ENCODE results near the gene CALN1.
"Not testable (repeated sequence)": the region's sequence is repeated elsewhere in the genome, so short reads cannot be mapped to it uniquely, and the experiment has no call there.

The CALN1 gene

DNA sequence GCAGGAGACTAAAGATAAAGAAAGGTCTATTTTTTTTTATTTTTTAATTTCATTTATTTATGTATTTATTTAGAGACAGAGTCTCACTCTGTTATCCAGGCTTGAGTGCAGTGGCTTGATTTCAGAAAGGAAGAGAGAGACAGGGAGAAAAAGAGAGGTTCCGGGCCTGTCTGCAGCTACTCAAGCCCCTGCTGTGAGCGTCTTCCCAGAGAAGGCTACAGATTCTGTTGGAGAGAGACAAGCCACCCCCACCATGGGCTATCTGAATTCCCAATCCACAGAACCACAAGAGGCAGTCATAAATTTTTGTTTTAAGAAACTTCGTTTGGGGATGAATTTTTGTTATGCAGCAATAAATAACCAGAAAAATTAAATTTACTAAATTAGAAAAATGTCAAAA, 68.1 kb downstream of the CALN1 start:
- no peak overlapping the region for H3K4me3 ChIP-seq (ENCODE audit: low read depth, low read length)
- no peak overlapping the region for H3K27ac ChIP-seq (ENCODE audit: low read depth, low read length)
- H3K9me3 ChIP-seq (ENCODE audit: control insufficient read depth, insufficient read depth, low read length): no peaks in the 10 kb centered on the region
- H3K9ac ChIP-seq (ENCODE audit: low read depth, low read length): no peak overlapping the region
- H3K36me3 ChIP-seq (ENCODE audit: control insufficient read depth, insufficient read depth, low read length): no peaks in the 10 kb centered on the region
- H3K4me1 ChIP-seq (ENCODE audit: control insufficient read depth, insufficient read depth, low read length): peaks cover 22% of the 10 kb centered on the region
- H3K27me3 ChIP-seq (ENCODE audit: control insufficient read depth, insufficient read depth, low read length): peaks cover 4% of the 10 kb centered on the region; the same call in 1 of the 2 replicates

DNA sequence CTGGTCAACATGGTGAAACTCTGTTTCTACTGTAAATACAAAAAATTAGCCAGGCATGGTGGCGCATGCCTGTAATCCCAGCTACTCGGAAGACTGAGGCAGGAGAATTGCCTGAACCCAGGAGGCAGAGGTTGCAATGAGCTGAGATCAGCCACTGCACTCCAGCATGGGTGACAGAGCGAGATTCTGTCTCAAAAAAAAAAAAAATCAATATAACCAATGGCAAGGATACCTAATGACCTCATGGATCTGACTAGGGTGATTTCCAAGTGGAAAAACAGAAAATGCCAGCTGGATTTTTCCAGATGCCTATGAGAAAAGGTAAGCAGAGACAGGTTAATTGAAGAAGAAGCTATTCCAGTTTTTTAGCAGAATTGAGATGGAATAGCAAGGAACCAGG, 68.8 kb downstream of the CALN1 start:
- not testable (repeated sequence) for H3K27me3 ChIP-seq (ENCODE audit: control insufficient read depth, insufficient read depth, low read length); H3K4me3 ChIP-seq (ENCODE audit: low read depth, low read length); H3K9ac ChIP-seq (ENCODE audit: low read depth, low read length); H3K36me3 ChIP-seq (ENCODE audit: control insufficient read depth, insufficient read depth, low read length); H3K9me3 ChIP-seq (ENCODE audit: control insufficient read depth, insufficient read depth, low read length); H3K27ac ChIP-seq (ENCODE audit: low read depth, low read length)
- peaks cover 15% of the 10 kb centered on the region for H3K4me1 ChIP-seq (ENCODE audit: control insufficient read depth, insufficient read depth, low read length)

DNA sequence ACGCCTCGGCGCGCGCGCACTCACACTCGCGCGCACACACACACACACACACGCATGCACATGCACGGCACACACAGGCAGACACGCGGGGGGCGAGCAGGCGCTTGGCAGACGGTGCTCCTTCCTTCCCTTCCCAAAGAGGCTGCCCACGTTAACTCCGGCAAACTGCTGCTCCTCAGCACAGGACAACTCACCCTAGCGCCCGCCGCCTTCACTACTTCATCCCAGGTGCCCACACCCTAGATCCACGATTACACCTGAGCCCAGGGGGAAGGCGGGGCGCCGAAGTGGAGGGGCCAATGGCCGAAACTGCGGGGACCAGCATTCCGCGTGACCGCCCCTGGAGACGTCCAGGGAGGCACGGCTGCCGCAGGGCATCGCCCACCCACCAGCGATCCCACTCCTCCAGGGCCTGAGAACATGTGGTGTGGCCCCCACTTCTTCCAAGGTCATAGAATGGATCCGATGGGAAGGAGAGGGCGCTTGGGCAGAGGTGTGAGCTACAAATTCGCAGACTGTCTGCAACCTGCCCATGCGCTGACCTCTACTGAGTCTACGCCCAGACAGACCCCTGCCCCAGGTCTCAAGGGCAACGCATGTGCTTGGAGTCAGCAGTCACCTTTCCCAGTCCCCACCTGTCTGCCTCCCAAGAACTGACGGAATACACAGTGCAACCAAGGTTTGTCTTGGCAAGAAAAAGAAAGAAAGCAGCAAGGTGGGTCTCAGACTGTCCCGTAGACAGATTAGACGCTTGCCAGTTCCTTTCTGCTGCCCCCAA, 74.6 kb downstream of the CALN1 start:
- H3K27ac ChIP-seq (ENCODE audit: low read depth, low read length): no peak overlapping the region
- H3K36me3 ChIP-seq (ENCODE audit: control insufficient read depth, insufficient read depth, low read length): no peaks in the 10 kb centered on the region
- H3K4me3 ChIP-seq (ENCODE audit: low read depth, low read length): peak overlapping the region; percentile 75
- H3K4me1 ChIP-seq (ENCODE audit: control insufficient read depth, insufficient read depth, low read length): peaks cover 14% of the 10 kb centered on the region; the same call in 1 of the 2 replicates
- peak overlapping the region; percentile 30; the same call in 1 of the 2 replicates for H3K9ac ChIP-seq (ENCODE audit: low read depth, low read length)
- H3K27me3 ChIP-seq (ENCODE audit: control insufficient read depth, insufficient read depth, low read length): peaks cover 38% of the 10 kb centered on the region
- H3K9me3 ChIP-seq (ENCODE audit: control insufficient read depth, insufficient read depth, low read length): no peaks in the 10 kb centered on the region

GRCh38 chr7:72336632-72337389, 75.3 kb downstream of the CALN1 start:
- peaks cover 14% of the 10 kb centered on the region; the same call in 1 of the 2 replicates for H3K4me1 ChIP-seq (ENCODE audit: control insufficient read depth, insufficient read depth, low read length)
- no peaks in the 10 kb centered on the region for H3K36me3 ChIP-seq (ENCODE audit: control insufficient read depth, insufficient read depth, low read length)
- H3K27me3 ChIP-seq (ENCODE audit: control insufficient read depth, insufficient read depth, low read length): peaks cover 38% of the 10 kb centered on the region
- peak overlapping the region; percentile 75 for H3K4me3 ChIP-seq (ENCODE audit: low read depth, low read length)
- no peak overlapping the region for H3K27ac ChIP-seq (ENCODE audit: low read depth, low read length)
- H3K9ac ChIP-seq (ENCODE audit: low read depth, low read length): peak overlapping the region; percentile 30; the same call in 1 of the 2 replicates
- H3K9me3 ChIP-seq (ENCODE audit: control insufficient read depth, insufficient read depth, low read length): no peaks in the 10 kb centered on the region

GRCh38 chr7:72336382-72336631, 75.8 kb downstream of the CALN1 start:
- peaks cover 38% of the 10 kb centered on the region for H3K27me3 ChIP-seq (ENCODE audit: control insufficient read depth, insufficient read depth, low read length)
- no peaks in the 10 kb centered on the region for H3K9me3 ChIP-seq (ENCODE audit: control insufficient read depth, insufficient read depth, low read length)
- no peaks in the 10 kb centered on the region for H3K36me3 ChIP-seq (ENCODE audit: control insufficient read depth, insufficient read depth, low read length)
- peaks cover 14% of the 10 kb centered on the region; the same call in 1 of the 2 replicates for H3K4me1 ChIP-seq (ENCODE audit: control insufficient read depth, insufficient read depth, low read length)
- peak overlapping the region; percentile 63 for H3K9ac ChIP-seq (ENCODE audit: low read depth, low read length)
- peak overlapping the region; percentile 75 for H3K4me3 ChIP-seq (ENCODE audit: low read depth, low read length)
- H3K27ac ChIP-seq (ENCODE audit: low read depth, low read length): no peak overlapping the region

- H3K27ac ChIP-seq (ENCODE audit: low read depth, low read length): no peak overlapping the region
- H3K4me3 ChIP-seq (ENCODE audit: low read depth, low read length): peak overlapping the region; percentile 75
- peaks cover 38% of the 10 kb centered on the region for H3K27me3 ChIP-seq (ENCODE audit: control insufficient read depth, insufficient read depth, low read length)
- H3K4me1 ChIP-seq (ENCODE audit: control insufficient read depth, insufficient read depth, low read length): peaks cover 14% of the 10 kb centered on the region; the same call in 1 of the 2 replicates
- H3K36me3 ChIP-seq (ENCODE audit: control insufficient read depth, insufficient read depth, low read length): no peaks in the 10 kb centered on the region
- H3K9me3 ChIP-seq (ENCODE audit: control insufficient read depth, insufficient read depth, low read length): no peaks in the 10 kb centered on the region
- peak overlapping the region; percentile 63 for H3K9ac ChIP-seq (ENCODE audit: low read depth, low read length)
These were observed 76.4 kb downstream of the CALN1 start for GRCh38 chr7:72335561-72336381.

- Histone ChIP-seq H3K9me3 (ENCODE audit: control insufficient read depth, insufficient read depth, low read length) (no peaks in the 10 kb centered on the region), H3K36me3 (ENCODE audit: control insufficient read depth, insufficient read depth, low read length) (no peaks in the 10 kb centered on the region), H3K27me3 (ENCODE audit: control insufficient read depth, insufficient read depth, low read length) (peaks cover 38% of the 10 kb centered on the region), H3K4me1 (ENCODE audit: control insufficient read depth, insufficient read depth, low read length) (peaks cover 14% of the 10 kb centered on the region; the same call in 1 of the 2 replicates), H3K27ac (ENCODE audit: low read depth, low read length) (no peak overlapping the region), H3K9ac (ENCODE audit: low read depth, low read length) (no peak overlapping the region), H3K4me3 (ENCODE audit: low read depth, low read length) (no peak overlapping the region)
These were observed 77.4 kb downstream of the CALN1 start for GRCh38 chr7:72334698-72335097.

- Histone ChIP-seq H3K27ac (ENCODE audit: low read depth, low read length) (no peak overlapping the region), H3K9me3 (ENCODE audit: control insufficient read depth, insufficient read depth, low read length) (no peaks in the 10 kb centered on the region), H3K4me3 (ENCODE audit: low read depth, low read length) (no peak overlapping the region), H3K9ac (ENCODE audit: low read depth, low read length) (no peak overlapping the region), H3K4me1 (ENCODE audit: control insufficient read depth, insufficient read depth, low read length) (peaks cover 14% of the 10 kb centered on the region; the same call in 1 of the 2 replicates), H3K36me3 (ENCODE audit: control insufficient read depth, insufficient read depth, low read length) (no peaks in the 10 kb centered on the region), H3K27me3 (ENCODE audit: control insufficient read depth, insufficient read depth, low read length) (peaks cover 34% of the 10 kb centered on the region)
These were observed 78.1 kb downstream of the CALN1 start for GRCh38 chr7:72334066-72334465.

GRCh38 chr7:72326811-72327210, 85.3 kb downstream of the CALN1 start:
- no peaks in the 10 kb centered on the region for H3K36me3 ChIP-seq (ENCODE audit: control insufficient read depth, insufficient read depth, low read length)

GRCh38 chr7:72326365-72326764, 85.8 kb downstream of the CALN1 start:
- Histone ChIP-seq H3K4me3 (ENCODE audit: low read depth, low read length) (no peak overlapping the region), H3K4me1 (ENCODE audit: control insufficient read depth, insufficient read depth, low read length) (no peaks in the 10 kb centered on the region), H3K27me3 (ENCODE audit: control insufficient read depth, insufficient read depth, low read length) (no peaks in the 10 kb centered on the region), H3K36me3 (ENCODE audit: control insufficient read depth, insufficient read depth, low read length) (no peaks in the 10 kb centered on the region), H3K9ac (ENCODE audit: low read depth, low read length) (no peak overlapping the region), H3K9me3 (ENCODE audit: control insufficient read depth, insufficient read depth, low read length) (no peaks in the 10 kb centered on the region), H3K27ac (ENCODE audit: low read depth, low read length) (no peak overlapping the region)

More at GRCh38 chr7:72326811-72327210, 85.3 kb downstream of the CALN1 start:
- Histone ChIP-seq H3K27ac (ENCODE audit: low read depth, low read length) (no peak overlapping the region), H3K9ac (ENCODE audit: low read depth, low read length) (no peak overlapping the region), H3K4me3 (ENCODE audit: low read depth, low read length) (no peak overlapping the region), H3K27me3 (ENCODE audit: control insufficient read depth, insufficient read depth, low read length) (no peaks in the 10 kb centered on the region), H3K4me1 (ENCODE audit: control insufficient read depth, insufficient read depth, low read length) (no peaks in the 10 kb centered on the region), H3K9me3 (ENCODE audit: control insufficient read depth, insufficient read depth, low read length) (no peaks in the 10 kb centered on the region)
